GM04504 (cell line): ENCODE measurements around the gene PVALEF.
A peak's percentile ranks its signal among the peaks of the same experiment; 100 is the strongest.

Experiments used
- DNase-seq: peaks from one replicate; pipeline ENCODE4 v3.0.0-alpha.2; 2012; ENCODE audit warnings: low read depth

The PVALEF gene

GRCh38 chr17:81128774-81129173, 36.5 kb upstream of the PVALEF start:
- no peak for DNase-seq

GRCh38 chr17:81129289-81129688, 36.0 kb upstream of the PVALEF start:
- no peak for DNase-seq

- DNase-seq, result no peak
Measured at GRCh38 chr17:81129711-81130367, 35.5 kb upstream of the PVALEF start.

DNA sequence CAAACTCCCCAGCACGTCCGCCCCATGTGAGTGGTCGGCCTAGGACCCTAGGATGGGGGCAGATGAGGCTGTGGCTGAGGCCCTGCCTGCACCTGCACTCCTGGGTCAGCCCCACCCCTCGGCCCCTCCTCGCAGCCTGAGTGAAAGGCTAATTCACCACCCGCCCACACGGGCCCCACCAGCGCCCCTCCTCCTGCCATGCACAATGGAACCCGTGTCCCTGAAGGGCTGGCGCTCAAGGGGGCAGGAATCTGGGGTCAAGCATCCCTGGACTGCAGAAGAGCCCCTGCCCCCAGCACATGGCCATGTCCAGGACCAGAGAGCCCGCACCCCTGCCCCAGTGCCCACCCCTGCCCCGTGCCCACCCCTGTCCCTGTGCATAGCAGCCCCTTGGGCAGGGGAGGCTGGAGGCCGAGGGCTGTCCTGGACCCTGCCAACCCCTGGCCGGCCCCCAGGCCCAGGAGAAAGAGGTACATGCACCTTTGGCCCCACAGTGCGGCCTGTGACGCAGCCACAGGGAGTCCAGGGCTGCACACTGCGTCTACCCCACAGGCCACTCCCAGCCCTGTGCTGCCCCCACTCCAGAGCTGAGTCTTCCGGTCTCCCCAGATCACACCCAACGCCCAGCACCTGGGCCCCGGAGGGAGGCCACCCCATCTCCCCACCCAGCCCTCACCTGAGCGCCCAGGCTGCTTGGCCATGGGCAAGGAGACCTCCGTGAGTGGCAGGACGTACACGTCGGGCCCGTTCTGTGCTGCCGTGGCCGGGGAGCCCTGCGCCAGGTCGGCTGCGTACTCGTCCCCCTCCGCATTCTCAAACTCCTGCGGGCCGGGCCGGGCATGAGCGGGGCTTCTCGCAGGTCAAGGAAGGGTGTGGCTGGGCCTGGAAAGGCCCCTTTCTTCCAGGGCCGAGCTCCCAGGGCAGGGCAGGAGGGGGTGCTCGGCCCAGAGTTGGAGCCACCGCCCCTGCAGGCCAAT, 34.6 kb upstream of the PVALEF start:
- DNase-seq, result no peak

DNA sequence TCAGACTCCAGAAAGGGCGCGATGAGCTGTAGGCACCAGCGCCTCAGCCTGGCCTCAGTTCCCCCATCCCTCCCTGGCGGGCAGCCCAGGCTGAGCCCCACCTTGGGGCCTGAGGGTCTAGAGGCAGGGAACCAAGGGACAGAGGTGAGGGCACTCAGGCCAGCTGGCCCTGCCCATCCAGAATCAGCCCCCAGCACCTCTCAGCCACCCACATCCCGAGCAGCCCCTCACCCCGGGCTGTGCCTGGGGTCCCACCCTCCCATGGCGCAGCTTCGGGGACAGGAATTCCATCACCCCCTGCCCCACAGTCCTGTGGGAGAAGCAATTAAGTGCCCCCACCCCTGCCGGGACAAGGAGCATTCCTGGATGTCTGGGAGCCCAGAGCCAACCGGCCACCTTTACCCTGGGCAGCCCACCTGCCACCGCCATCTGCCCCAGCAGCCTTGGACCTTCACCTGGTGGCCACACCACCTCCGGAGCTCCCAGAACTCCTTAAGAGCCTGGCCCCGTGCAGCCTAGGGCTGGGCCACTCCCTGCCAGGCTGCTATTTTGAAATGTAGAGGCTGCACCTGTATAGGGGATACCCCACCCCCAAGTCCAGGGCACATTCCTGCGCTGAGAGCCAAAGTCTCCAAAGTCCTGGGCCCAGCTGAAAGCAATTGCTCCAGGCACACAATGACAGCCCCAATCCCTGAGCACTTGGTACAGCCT, 33.7 kb upstream of the PVALEF start:
- no peak for DNase-seq

DNA sequence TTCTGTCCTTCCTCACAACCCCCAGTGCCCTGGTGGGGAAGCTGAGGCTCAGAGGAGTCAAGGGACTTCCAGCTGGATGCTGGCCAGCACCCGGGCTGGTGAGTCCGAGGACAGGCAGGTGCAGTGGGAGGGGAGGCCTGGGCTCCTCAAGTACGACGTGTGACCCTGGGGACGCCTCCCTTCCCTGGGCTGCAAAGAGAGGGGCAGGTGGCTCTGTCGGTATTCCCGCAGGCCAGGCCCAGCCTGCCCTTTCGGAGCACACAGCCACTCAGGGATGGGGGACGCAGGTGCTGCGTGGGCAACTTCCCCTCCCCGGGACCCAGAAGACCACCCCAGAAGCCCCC, 33.1 kb upstream of the PVALEF start:
- no peak for DNase-seq

DNA sequence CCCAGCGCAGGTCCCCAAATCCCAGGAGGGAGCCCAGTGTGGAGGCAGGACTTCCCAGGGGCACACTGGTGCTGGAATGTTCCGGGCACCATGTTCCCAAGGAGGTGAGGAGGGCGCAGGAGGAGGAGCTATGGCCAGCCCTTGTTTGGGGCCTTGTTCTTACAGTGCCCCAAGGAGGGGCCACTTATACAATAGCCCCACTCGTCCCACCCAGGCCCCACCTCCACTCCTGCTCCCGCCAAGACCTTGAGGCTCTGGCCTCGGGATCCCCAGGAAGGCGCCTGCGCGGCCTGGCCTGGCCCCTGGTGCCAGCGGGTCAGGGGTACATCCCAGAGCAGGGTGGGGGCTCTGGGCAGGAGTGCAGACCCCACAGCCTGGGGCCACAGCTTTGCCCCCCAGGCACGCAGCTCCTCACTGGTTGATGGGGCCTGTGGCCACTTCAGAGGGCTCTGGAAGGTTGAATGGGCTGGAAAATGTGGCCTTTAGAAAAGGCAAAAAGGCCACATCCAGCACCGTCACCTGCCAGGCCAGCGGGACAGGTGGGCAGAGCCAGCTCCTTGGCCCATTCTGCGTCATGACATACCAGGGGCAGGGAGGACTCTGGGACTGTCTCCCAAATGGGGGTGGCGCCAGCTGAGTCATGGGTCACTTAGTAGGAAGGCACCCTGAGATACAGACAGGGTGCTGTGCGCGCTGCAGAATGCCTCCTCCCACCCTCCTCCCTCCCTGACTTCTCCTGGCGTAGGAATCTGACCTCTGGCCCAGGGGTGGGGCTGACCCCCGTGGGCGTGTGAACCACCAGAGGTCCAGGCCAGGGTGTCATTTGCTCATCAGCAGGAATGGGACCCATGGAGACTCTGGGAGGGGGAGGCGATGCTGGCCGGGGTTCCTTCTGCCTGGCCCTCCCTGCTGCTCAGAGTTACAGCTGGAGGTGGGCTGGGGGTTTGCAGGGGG, 32.3 kb upstream of the PVALEF start:
- no peak for DNase-seq

GRCh38 chr17:81134064-81134781, 31.1 kb upstream of the PVALEF start:
- DNase-seq, result no peak

DNA sequence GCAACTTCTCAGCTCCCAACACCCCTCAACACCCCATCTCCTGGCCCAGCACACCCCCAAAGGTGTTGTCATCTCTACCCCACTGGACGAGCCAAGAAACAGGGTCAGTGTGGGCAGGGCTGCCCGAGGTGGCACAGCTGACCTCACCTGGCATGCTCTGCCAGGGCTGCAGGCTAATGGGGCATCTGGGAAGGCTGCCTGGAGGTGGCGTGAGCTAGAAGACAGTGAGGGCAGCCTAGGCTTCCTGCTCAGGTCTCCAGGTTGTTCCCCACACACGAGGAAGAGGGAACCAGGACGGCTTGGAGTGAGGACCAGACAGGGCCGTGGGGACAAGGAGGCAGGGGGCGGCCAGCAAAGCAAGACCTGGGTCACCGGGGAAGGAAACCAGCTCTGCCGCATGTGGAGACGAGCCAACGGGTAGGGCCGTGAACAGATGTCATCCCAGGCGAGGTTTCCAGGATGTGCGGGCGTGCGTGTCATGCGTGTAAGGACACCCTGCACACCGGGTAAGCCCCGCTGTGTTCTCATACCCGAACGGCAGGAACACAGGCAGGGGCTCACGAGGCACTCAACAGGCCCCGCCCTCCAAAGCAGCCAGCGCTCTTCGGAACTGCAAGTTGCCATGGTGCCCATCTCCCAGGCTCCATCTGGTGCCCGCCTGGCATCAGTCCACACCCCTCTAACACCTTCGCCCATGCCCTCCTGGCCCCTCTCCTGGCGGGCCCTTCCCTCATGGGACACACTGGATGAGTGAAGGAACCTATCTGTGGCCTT, 29.6 kb upstream of the PVALEF start:
- no peak for DNase-seq

- no peak for DNase-seq
Measured at GRCh38 chr17:81136366-81136765, 28.9 kb upstream of the PVALEF start.

DNA sequence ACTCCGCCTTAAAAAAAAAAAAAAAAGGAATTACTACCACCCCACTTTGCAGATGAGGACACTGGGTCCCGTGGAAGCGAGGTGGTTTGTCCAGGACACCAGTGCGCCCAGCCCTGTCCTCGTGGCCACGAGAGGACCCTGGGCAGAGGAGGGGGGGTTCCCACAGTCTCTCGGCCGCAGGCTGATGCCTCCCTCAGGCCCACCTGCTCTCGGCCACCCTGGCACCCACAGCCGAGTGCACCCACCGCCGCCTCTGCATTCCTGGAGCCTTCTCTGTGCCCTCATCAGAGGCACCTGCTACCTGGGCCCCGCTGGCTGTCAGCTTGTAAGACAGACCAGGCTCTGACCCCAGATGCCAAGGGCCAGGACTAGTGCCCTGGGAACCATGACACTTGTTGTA, 28.1 kb upstream of the PVALEF start:
- no peak for DNase-seq

DNA sequence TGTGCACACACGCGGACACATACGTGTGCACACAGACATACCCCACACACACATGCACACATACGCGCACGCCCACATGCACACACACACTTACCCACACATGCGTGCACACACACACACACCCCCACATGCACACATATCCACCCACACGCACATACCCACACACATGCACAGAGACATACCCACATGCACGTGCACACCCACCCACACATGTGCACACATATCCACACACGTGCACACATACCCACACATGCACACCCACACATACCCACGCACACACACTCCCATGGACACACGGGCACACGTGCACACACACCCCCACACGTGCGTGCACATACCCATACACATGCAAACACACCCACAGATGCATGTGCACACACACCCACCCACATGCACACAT, 27.2 kb upstream of the PVALEF start:
- DNase-seq, result no peak

GRCh38 chr17:81138500-81138899, 26.8 kb upstream of the PVALEF start:
- no peak for DNase-seq

GRCh38 chr17:81139428-81139827, 25.9 kb upstream of the PVALEF start:
- no peak for DNase-seq

DNA sequence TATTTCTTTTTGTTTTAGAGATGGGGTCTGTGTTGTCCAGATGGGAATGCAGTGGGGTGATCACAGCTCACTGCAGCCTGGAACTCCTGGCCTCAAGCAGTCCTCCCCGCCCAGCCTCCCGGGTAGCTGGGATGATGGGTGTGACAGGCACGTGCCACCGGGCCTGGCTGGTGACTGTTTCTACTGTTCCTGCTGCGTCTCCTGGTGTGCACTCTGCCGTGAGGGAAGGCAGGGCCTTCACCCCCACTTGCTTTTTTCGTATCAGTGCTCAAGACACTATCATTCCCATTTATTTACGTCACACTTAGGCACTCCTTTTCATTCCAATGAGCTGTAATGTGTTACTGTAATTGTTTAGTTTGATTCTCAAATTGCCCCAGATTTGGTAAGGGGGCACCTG, 25.3 kb upstream of the PVALEF start:
- no peak for DNase-seq

GRCh38 chr17:81140695-81141094, 24.6 kb upstream of the PVALEF start:
- no peak for DNase-seq

DNA sequence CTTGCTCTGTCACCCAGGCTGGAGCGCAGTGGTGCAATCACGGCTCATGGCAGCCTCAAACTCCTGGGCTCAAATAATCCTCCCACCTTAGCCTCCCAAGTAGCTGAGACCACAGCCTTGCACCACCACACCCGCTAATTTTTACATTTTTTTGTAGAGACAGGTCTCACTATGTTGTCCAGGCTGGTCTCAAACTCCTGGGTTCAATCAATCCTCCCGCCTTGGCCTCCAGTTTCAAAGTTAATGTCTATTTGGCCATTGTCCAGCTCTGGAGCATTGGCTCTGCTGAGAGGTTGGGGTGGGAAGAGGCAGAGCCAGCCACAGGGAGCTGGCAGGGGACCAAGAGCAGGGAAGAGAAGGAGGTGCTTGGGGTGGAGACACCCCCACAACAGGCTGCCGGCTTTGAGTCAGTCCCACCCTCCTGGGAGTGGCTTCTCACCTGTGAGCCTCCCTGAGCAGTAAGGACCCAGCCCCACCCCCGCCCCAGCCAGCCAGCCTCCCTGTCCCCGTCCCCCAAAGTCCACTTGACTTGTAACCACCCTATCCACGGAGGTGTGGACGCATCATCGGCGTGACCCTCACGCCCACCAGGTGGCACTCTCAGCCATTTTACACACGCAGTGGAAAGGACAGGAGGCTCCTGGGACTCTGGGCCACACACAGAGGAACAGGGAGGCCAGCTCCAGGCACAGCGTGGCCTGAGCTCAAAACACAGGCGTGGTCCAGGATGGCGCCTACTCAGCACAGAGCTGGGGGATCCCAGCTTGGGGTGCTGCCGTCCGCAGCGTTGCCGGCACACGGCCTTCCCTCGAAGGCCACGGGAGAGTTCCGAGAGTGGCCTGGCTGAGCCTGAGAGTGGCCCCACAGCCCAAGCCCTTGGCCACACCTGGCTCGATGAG, 22.8 kb upstream of the PVALEF start:
- peak; percentile 48 for DNase-seq

DNA sequence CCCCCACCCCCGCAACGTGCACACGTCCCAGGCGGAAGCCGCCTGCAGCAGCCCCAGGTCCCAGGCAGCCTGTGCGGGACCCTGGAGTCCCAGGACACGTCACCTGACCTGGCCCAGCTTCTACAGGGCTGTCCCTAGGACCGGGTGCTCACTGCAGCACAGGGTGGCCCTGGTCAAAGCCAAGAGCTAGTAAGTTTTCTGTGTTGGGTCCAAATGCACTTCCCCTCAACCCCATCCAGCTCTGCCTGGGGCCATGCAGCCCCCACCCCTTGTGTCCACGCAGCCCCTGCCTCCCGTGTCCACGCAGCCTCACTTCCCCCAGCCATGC, 22.1 kb upstream of the PVALEF start:
- no peak for DNase-seq

- no peak for DNase-seq
Measured at GRCh38 chr17:81143717-81144422, 21.4 kb upstream of the PVALEF start.
